KMS-11 (cell line): Measurements from ENCODE around the gene AOAH.

Experiments
- H2AFZ ChIP-seq: fragments of 200-600 bp; sonication (generic); 2 replicates; pipeline ENCODE4 v1.6.1; 2016; ENCODE audit warnings: antibody characterized with exemption, mixed run types, low read depth
- H3K27ac ChIP-seq: fragments of 200-600 bp; sonication (generic); 2 replicates; pipeline ENCODE4 v1.6.1; 2016; ENCODE audit warnings: mild to moderate bottlenecking, mixed run types
- H3K27me3 ChIP-seq: fragments of 200-600 bp; sonication (generic); 2 replicates; pipeline ENCODE4 v1.6.1; 2017; ENCODE audit warnings: mild to moderate bottlenecking, low read depth, mixed run types, moderate library complexity; ENCODE audit not compliant: insufficient read depth
- H3K36me3 ChIP-seq: fragments of 200-600 bp; sonication (generic); 2 replicates; pipeline ENCODE4 v1.6.1; 2017; ENCODE audit warnings: mild to moderate bottlenecking, mixed run types; ENCODE audit not compliant: insufficient read depth
- H3K4me1 ChIP-seq: fragments of 200-600 bp; sonication (generic); 2 replicates; pipeline ENCODE4 v1.6.1; 2016; ENCODE audit warnings: mild to moderate bottlenecking, low read depth, mixed run types; ENCODE audit not compliant: poor library complexity, severe bottlenecking
- H3K4me2 ChIP-seq: fragments of 200-600 bp; sonication (generic); 2 replicates; pipeline ENCODE4 v1.7.0; 2016; ENCODE audit warnings: mild to moderate bottlenecking, mixed run types
- H3K4me3 ChIP-seq: fragments of 200-600 bp; sonication (generic); IDR thresholded peaks from 2 replicates; pipeline ENCODE4 v1.6.1; 2017; ENCODE audit warnings: low read depth, low read length, mixed read lengths; ENCODE audit not compliant: insufficient read depth
- H3K79me2 ChIP-seq: fragments of 200-600 bp; sonication (generic); 2 replicates; pipeline ENCODE4 v1.6.1; 2016; ENCODE audit warnings: low read depth, mixed run types; ENCODE audit not compliant: insufficient read depth
- H3K9ac ChIP-seq: fragments of 200-600 bp; sonication (generic); 2 replicates; pipeline ENCODE4 v1.6.1; 2016; ENCODE audit warnings: mild to moderate bottlenecking, mixed run types
- H4K20me1 ChIP-seq: fragments of 200-600 bp; sonication (generic); 2 replicates; pipeline ENCODE4 v1.6.1; 2016; ENCODE audit warnings: mild to moderate bottlenecking, mixed run types; ENCODE audit not compliant: insufficient read depth
- TF ChIP-seq, protein P1 (sequence below): fragments of 200-600 bp; sonication (generic); conservative IDR thresholded peaks from 2 replicates; pipeline ENCODE4 v1.6.1; 2017; ENCODE audit warnings: low read depth, mild to moderate bottlenecking, antibody characterized with exemption, low read length, moderate library complexity, mixed read lengths

Gene AOAH

DNA sequence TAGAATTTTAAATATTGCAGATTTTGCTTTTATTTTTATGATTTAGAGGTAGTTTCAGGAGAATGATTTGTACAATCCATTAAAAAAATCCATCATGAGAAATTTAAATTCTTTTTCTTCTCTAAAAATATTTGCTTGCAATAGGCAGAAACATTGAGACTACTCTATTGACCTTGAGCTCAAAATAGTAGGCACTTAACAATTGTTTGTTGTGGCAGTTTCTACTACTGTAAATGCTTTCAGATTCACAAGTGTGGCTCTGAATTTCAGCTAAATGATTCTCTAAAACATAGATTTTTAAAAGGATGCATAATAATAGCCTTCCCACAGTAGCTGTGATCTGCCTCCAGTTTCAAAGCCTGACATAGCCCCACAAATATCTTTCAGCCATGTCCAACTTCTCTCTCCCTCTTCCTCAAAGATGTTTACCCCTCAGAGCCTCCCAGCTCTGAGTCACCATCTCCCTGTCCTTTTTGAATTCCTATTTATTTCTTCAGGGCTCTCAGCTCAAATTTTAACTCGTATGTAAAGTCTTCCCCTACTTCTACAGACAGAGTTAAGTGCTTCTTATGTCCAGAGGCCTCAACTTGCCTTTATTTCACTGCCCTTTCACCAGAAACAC is 160.5 kb downstream of the AOAH start:
- Histone ChIP-seq H3K79me2 (no peaks in the 10 kb centered on the region), H3K27me3 (no peaks in the 10 kb centered on the region), H3K27ac (no peak overlapping the region), H3K9ac (no peak overlapping the region), H2AFZ (no peak overlapping the region), H3K4me3 (no peak overlapping the region), H3K4me1 (no peaks in the 10 kb centered on the region), H3K4me2 (no peak overlapping the region), H3K36me3 (no peaks in the 10 kb centered on the region), H4K20me1 (no peaks in the 10 kb centered on the region)
- TF ChIP-seq, protein P1, sequence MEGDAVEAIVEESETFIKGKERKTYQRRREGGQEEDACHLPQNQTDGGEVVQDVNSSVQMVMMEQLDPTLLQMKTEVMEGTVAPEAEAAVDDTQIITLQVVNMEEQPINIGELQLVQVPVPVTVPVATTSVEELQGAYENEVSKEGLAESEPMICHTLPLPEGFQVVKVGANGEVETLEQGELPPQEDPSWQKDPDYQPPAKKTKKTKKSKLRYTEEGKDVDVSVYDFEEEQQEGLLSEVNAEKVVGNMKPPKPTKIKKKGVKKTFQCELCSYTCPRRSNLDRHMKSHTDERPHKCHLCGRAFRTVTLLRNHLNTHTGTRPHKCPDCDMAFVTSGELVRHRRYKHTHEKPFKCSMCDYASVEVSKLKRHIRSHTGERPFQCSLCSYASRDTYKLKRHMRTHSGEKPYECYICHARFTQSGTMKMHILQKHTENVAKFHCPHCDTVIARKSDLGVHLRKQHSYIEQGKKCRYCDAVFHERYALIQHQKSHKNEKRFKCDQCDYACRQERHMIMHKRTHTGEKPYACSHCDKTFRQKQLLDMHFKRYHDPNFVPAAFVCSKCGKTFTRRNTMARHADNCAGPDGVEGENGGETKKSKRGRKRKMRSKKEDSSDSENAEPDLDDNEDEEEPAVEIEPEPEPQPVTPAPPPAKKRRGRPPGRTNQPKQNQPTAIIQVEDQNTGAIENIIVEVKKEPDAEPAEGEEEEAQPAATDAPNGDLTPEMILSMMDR, result no peak

DNA sequence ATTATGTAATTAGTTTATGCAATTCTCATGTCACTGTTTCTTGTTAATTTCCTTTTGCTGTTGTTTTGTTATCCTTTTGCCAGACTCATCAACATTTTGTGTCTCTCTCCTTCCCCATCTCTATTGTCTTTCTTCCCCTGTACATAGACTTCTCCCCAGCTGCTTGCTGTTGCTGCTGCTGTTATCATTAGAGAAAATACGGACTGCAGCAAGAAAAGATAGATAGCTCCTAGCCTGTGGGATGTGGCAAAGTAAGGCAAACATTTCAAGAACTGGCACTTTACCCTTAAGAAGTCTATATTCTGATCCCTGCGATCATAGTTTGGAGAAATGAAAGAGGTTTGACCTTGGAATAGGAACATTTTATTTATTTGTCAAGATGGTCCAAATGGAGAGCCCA is 162.2 kb downstream of the AOAH start:
- TF ChIP-seq, protein P1, result no peak
- Histone ChIP-seq H3K36me3 (no peaks in the 10 kb centered on the region), H4K20me1 (no peaks in the 10 kb centered on the region), H3K4me1 (no peaks in the 10 kb centered on the region), H3K4me2 (no peak overlapping the region), H3K27ac (no peak overlapping the region), H3K79me2 (no peaks in the 10 kb centered on the region), H2AFZ (no peak overlapping the region), H3K9ac (no peak overlapping the region), H3K4me3 (no peak overlapping the region), H3K27me3 (no peaks in the 10 kb centered on the region)

GRCh38 chr7:36549029-36549428 is 175.3 kb downstream of the AOAH start:
- H3K4me3 ChIP-seq, result no peak overlapping the region
- no peaks in the 10 kb centered on the region for H3K4me1 ChIP-seq
- H3K36me3 ChIP-seq, result no peaks in the 10 kb centered on the region
- no peak overlapping the region for H3K27ac ChIP-seq
- H3K9ac ChIP-seq, result no peak overlapping the region
- no peaks in the 10 kb centered on the region for H4K20me1 ChIP-seq
- H3K27me3 ChIP-seq, result no peaks in the 10 kb centered on the region
- no peak overlapping the region for H3K4me2 ChIP-seq
- TF ChIP-seq, protein P1, result no peak
- H2AFZ ChIP-seq, result no peak overlapping the region
- H3K79me2 ChIP-seq, result no peaks in the 10 kb centered on the region

- no peaks in the 10 kb centered on the region for H3K36me3 ChIP-seq
These were observed 176.9 kb downstream of the AOAH start for GRCh38 chr7:36547416-36547815.

More at GRCh38 chr7:36547416-36547815, 176.9 kb downstream of the AOAH start:
- TF ChIP-seq, protein P1, result no peak
- Histone ChIP-seq H3K9ac (no peak overlapping the region), H3K27me3 (no peaks in the 10 kb centered on the region), H3K4me1 (no peaks in the 10 kb centered on the region), H3K27ac (no peak overlapping the region), H3K4me3 (no peak overlapping the region), H2AFZ (no peak overlapping the region), H4K20me1 (no peaks in the 10 kb centered on the region), H3K4me2 (no peak overlapping the region), H3K79me2 (no peaks in the 10 kb centered on the region)
